ACHN (cell line): Measurements from ENCODE around the gene CX3CL1.
A peak's percentile ranks its signal among the peaks of the same experiment; 100 is the strongest.

Experiments
- DNase-seq: peaks from one replicate; pipeline ENCODE4 v3.0.0-alpha.2; 2015
- in situ Hi-C: cut with HindIII; loops from 2 replicates; pipeline ENCODE4 v1.10.0; 2017; ENCODE audit warnings: low sequenced_read_pairs, low pct_ligation_motif_present, low pct_unique_long_range_greater_than_20kb

The CX3CL1 gene

GRCh38 chr16:57377080-57377841 lies 5.0 kb downstream of the CX3CL1 start:
- no peak for DNase-seq
- in situ Hi-C loops, result no loop called here

- in situ Hi-C loops, result no loop called here
Observed at GRCh38 chr16:57379579-57379978, 7.3 kb downstream of the CX3CL1 start.

GRCh38 chr16:57380671-57381462 lies 8.6 kb downstream of the CX3CL1 start:
- in situ Hi-C loops, result no loop called here
- peak; percentile 36 for DNase-seq

More at GRCh38 chr16:57379579-57379978, 7.3 kb downstream of the CX3CL1 start:
- no peak for DNase-seq

GRCh38 chr16:57381791-57382534 lies 9.7 kb downstream of the CX3CL1 start:
- DNase-seq, result no peak
- in situ Hi-C loops, result no loop called here

- no peak for DNase-seq
- in situ Hi-C loops, result no loop called here
Observed at GRCh38 chr16:57382535-57383275, 10.4 kb downstream of the CX3CL1 start.

GRCh38 chr16:57383276-57384247 lies 11.3 kb downstream of the CX3CL1 start:
- in situ Hi-C loops, result no loop called here
- peak; percentile 40 for DNase-seq

- in situ Hi-C loops, result no loop called here
- no peak for DNase-seq
Observed at GRCh38 chr16:57384248-57385070, 12.2 kb downstream of the CX3CL1 start.

GRCh38 chr16:57385083-57385482 lies 12.8 kb downstream of the CX3CL1 start:
- in situ Hi-C loops, result no loop called here
- no peak for DNase-seq

- in situ Hi-C loops, result no loop called here
- DNase-seq, result no peak
Observed at GRCh38 chr16:57386381-57386951, 14.2 kb downstream of the CX3CL1 start.

GRCh38 chr16:57387598-57388354 lies 15.5 kb downstream of the CX3CL1 start:
- no peak for DNase-seq
- in situ Hi-C loops, result no loop called here

GRCh38 chr16:57388359-57389086 lies 16.2 kb downstream of the CX3CL1 start:
- DNase-seq, result no peak
- in situ Hi-C loops, result no loop called here

- in situ Hi-C loops, result no loop called here
- no peak for DNase-seq
Observed at GRCh38 chr16:57389087-57389468, 16.8 kb downstream of the CX3CL1 start.

GRCh38 chr16:57390636-57391295 lies 18.5 kb downstream of the CX3CL1 start:
- no peak for DNase-seq
- in situ Hi-C loops, result no loop called here

GRCh38 chr16:57391300-57391699 lies 19.0 kb downstream of the CX3CL1 start:
- no peak for DNase-seq
- in situ Hi-C loops, result no loop called here

- DNase-seq, result no peak
- in situ Hi-C loops, result no loop called here
Observed at GRCh38 chr16:57391708-57392107, 19.4 kb downstream of the CX3CL1 start.
